Upper lobe of right lung (tissue), 1 donor: ENCODE measurements around the gene RSRC1. TPM values are rescaled to one million over a fixed set of nuclear protein-coding genes. Genes with fewer than 3 reads are reported as not detected.

Experiments used
- ATAC-seq: fragments of 200-7000 bp; cut with Tn5 transposase; one replicate; pipeline ENCODE4 v1.9.1; 2020; ENCODE audit warnings: mild to moderate bottlenecking, moderate library complexity
- DNase-seq: peaks from one replicate; pipeline ENCODE4 v3.0.0-alpha.2; 2020
- H3K27ac ChIP-seq: fragments of 200-600 bp; one replicate; pipeline ENCODE4 v1.8.0; 2022
- H3K27me3 ChIP-seq: fragments of 200-600 bp; one replicate; pipeline ENCODE4 v1.8.0; 2022; ENCODE audit warnings: mild to moderate bottlenecking
- H3K36me3 ChIP-seq: fragments of 200-600 bp; one replicate; pipeline ENCODE4 v1.8.0; 2022
- H3K4me1 ChIP-seq: fragments of 200-600 bp; one replicate; pipeline ENCODE4 v1.8.0; 2022
- H3K4me3 ChIP-seq: fragments of 200-600 bp; one replicate; pipeline ENCODE4 v1.8.0; 2022; ENCODE audit warnings: mild to moderate bottlenecking
- H3K9me3 ChIP-seq: fragments of 200-600 bp; one replicate; pipeline ENCODE4 v1.8.0; 2022
- intact Hi-C: fragments of 100-400 bp; cut with DNase I; formaldehyde crosslinking; loops from one replicate; pipeline ENCODE4 v1.11.0; 2022
- total RNA-seq: library from RNA; stranded (reverse); fragmentation: NEBNext Ultra II Directional; extraction: Animal tissue kit (Norgen Biotek cat#: 25700); gene quantifications from one replicate; pipeline ENCODE4 v1.2.1, GENCODE V29; 2021
- TF ChIP-seq, protein P1 (sequence below): fragments of 200-600 bp; IDR thresholded peaks from one replicate; pipeline ENCODE4 v1.8.0; 2022; ENCODE audit warnings: antibody characterized with exemption
- donor health status: DM: no; HTN: yes; CAD: no; lungs with severe emphysema.

RSRC1 gene
- total RNA-seq, 1 donor from 2014 or later, result 28.1 TPM

GRCh38 chr3:158451405-158452055 is 341.6 kb downstream of the RSRC1 start:
- Histone ChIP-seq H3K36me3 (no peaks in the 10 kb centered on the region), H3K9me3 (no peaks in the 10 kb centered on the region), H3K27ac (no peak overlapping the region), H3K4me1 (no peaks in the 10 kb centered on the region), H3K4me3 (no peak overlapping the region), H3K27me3 (no peaks in the 10 kb centered on the region)
- DNase-seq, result no peak
- intact Hi-C loops, result no loop called here
- no peak for ATAC-seq
- TF ChIP-seq, protein P1, sequence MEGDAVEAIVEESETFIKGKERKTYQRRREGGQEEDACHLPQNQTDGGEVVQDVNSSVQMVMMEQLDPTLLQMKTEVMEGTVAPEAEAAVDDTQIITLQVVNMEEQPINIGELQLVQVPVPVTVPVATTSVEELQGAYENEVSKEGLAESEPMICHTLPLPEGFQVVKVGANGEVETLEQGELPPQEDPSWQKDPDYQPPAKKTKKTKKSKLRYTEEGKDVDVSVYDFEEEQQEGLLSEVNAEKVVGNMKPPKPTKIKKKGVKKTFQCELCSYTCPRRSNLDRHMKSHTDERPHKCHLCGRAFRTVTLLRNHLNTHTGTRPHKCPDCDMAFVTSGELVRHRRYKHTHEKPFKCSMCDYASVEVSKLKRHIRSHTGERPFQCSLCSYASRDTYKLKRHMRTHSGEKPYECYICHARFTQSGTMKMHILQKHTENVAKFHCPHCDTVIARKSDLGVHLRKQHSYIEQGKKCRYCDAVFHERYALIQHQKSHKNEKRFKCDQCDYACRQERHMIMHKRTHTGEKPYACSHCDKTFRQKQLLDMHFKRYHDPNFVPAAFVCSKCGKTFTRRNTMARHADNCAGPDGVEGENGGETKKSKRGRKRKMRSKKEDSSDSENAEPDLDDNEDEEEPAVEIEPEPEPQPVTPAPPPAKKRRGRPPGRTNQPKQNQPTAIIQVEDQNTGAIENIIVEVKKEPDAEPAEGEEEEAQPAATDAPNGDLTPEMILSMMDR, result no peak

- Histone ChIP-seq H3K9me3 (no peaks in the 10 kb centered on the region), H3K4me3 (no peak overlapping the region), H3K27ac (no peak overlapping the region), H3K36me3 (no peaks in the 10 kb centered on the region), H3K27me3 (no peaks in the 10 kb centered on the region), H3K4me1 (no peaks in the 10 kb centered on the region)
- no peak for ATAC-seq
- TF ChIP-seq, protein P1, result no peak
- intact Hi-C loops, result no loop called here
- DNase-seq, result no peak
Observed at GRCh38 chr3:158452334-158452733, 342.4 kb downstream of the RSRC1 start.

GRCh38 chr3:158453004-158453403 is 343.1 kb downstream of the RSRC1 start:
- Histone ChIP-seq H3K36me3 (no peaks in the 10 kb centered on the region), H3K27me3 (no peaks in the 10 kb centered on the region), H3K4me1 (no peaks in the 10 kb centered on the region), H3K9me3 (no peaks in the 10 kb centered on the region), H3K4me3 (no peak overlapping the region), H3K27ac (no peak overlapping the region)
- DNase-seq (no peak), ATAC-seq (no peak)
- intact Hi-C loops, result no loop called here
- TF ChIP-seq, protein P1, result no peak

GRCh38 chr3:158453865-158454264 is 344.0 kb downstream of the RSRC1 start:
- H3K9me3 ChIP-seq, result no peaks in the 10 kb centered on the region
- no peak overlapping the region for H3K4me3 ChIP-seq
- intact Hi-C loops, result no loop called here
- no peak for DNase-seq
- H3K4me1 ChIP-seq, result no peaks in the 10 kb centered on the region
- no peak for ATAC-seq
- H3K27ac ChIP-seq, result no peak overlapping the region
- no peaks in the 10 kb centered on the region for H3K27me3 ChIP-seq
- H3K36me3 ChIP-seq, result no peaks in the 10 kb centered on the region
- TF ChIP-seq, protein P1, result no peak

DNA sequence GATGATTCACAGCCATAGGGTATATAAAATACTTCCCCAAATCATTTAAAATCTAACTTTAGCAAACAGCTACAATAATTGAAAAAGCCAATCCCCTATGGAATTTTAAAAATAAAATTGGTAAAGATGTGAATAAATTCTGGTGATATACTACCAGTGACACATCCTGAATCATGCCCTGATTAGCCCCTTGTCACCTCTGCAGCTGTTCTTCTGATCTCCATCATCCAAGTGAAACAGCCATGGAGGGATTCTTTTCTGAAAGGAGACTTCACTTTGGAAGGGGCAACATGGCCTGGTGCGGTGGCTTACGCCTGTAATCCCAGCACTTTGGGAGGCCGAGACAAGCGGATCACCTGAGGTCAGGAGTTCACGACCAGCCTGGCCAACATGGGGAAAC is 345.5 kb downstream of the RSRC1 start:
- TF ChIP-seq, protein P1, result no peak
- Histone ChIP-seq H3K4me1 (no peaks in the 10 kb centered on the region), H3K27me3 (no peaks in the 10 kb centered on the region), H3K9me3 (no peaks in the 10 kb centered on the region), H3K27ac (no peak overlapping the region), H3K36me3 (no peaks in the 10 kb centered on the region), H3K4me3 (no peak overlapping the region)
- no peak for ATAC-seq
- intact Hi-C loops, result no loop called here
- DNase-seq, result no peak

- intact Hi-C loops, result no loop called here
- no peak for ATAC-seq
- Histone ChIP-seq H3K4me1 (no peaks in the 10 kb centered on the region), H3K36me3 (no peaks in the 10 kb centered on the region), H3K9me3 (no peaks in the 10 kb centered on the region), H3K27ac (no peak overlapping the region), H3K27me3 (no peaks in the 10 kb centered on the region), H3K4me3 (no peak overlapping the region)
- TF ChIP-seq, protein P1, result no peak
- no peak for DNase-seq
Observed at GRCh38 chr3:158456114-158456513, 346.2 kb downstream of the RSRC1 start.
